Measurements from ENCODE around the gene SUPT4H1.

Gene SUPT4H1

GRCh38 chr17:58338841-58339754 is 12.9 kb downstream of the SUPT4H1 start:
- peak; percentile 77 for DNase-seq

- DNase-seq: no peak
Measured at GRCh38 chr17:58338454-58338840, 13.6 kb downstream of the SUPT4H1 start.

DNA sequence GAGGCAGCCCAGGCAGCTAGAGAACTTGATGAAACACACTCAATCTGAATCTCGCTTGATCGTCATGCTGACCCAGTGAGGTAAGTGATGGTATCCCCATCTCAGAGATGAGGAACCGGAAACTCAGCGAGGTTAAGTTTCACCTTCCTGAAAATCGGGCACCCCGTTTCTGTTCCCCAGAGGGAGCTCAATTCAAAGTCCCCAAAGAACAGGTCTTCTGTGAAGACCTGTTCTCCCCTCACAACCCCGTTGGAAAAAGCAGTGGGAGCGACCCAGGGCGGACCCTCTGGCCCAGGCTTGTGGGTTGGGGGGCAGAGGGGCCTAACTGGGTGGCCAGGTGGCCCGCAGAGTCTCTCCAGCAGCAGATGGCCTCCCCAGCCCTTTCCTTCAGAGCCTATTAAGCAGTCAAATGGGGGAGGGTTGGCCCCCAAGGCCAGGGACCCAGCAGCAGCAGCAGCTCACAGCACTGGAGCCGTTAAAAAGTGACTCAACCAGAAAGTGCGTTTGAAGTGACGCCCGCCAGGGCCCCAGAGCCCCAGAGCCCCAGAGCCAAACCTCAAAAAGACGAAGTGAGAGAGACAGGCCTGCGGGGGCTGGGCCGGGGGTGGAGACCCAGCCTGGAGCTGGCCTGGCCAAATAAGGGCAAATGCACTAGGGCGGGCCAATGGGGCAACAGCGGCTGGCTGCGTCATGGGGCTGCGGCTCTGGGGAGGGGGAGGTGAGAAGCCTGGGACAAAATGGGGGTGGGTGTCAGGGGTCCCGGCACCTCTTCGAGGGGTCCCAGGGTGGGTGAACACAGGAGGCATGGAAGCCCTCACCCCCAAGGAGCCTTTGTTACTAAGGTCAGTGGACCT is 14.2 kb downstream of the SUPT4H1 start:
- DNase-seq: no peak

DNA sequence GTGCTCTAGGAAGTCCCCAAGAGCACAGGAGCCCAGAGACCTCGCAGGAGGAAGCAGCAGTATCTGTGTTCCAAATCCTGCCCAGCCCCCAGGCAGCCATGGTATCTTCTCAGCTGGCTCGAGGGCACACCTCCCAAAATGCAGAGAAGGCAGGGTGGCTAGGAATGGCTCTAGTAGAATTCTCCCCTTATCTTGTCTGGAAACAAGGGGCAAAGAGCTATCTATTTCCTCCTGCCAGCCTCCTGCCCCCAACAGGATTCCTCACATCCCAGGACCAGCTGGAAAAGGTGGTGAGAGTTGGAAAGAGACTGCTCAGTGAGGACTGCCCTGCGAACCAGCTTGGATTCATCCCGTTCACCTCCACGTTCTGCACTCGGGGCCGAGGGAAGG is 14.8 kb downstream of the SUPT4H1 start:
- no peak for DNase-seq

GRCh38 chr17:58336456-58337209 is 15.4 kb downstream of the SUPT4H1 start:
- DNase-seq: no peak

- no peak for DNase-seq
Measured at GRCh38 chr17:58335779-58336455, 16.1 kb downstream of the SUPT4H1 start.

GRCh38 chr17:58335061-58335731 is 16.8 kb downstream of the SUPT4H1 start:
- DNase-seq: no peak

DNA sequence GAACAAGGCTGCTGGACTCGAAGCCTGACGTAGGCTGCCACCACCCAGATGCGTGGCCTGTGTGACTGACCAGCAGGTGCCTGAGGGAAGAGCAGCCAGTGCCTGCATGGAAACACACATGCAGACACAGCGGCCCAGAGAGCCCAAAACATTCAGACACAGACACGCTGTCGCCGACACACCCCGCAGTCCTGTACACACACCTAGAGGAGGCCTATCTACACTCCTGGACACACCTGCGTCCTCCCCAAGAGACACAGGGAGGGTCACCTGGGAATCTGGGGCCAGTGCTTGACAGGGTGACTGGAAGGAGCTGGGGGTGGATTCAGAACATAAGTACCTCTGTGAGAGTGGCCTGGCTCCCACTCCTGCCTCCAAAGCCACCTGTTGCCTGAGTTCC is 17.3 kb downstream of the SUPT4H1 start:
- DNase-seq: no peak

DNA sequence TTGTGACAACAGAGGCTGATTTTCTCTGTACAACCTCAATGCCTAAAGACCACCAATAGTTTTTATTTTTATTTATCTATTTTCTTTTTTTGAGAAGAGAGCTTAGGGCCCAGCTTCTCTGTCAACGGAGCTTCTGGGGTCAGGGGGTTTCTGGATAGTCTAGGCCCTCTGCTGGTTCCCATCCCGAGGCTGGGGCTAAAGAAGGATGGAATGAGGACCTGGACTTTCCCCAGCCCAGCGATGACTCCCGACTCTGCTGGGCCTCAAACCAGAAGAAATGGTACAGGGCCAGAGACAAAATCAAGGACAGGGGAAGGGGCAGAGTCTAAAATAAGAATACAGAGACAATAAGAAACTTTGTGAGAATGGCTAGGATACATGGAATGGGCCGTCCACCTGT is 17.7 kb downstream of the SUPT4H1 start:
- DNase-seq: no peak

DNA sequence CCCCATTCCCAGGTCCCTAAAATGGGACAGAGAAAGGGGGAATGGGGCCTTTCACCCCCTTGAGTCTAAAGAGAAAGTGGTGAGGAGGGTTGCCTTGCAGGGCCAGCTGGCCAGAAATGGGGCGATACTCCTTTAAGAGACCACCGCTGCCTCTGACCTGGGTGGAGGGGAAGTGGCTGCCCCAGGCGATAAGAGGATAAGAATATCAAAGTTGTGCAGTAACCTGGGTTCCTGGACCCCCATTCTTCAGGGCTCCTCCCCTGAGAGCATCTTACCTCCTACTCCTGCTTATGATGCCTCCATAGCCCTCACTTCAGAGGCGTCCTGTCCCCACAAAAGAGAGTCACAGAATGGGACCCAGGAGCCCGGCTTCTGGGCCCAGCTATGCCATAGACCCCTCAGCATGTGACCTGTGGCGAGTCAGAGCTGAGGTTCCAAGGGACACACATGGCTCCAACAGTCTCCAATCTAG is 18.2 kb downstream of the SUPT4H1 start:
- no peak for DNase-seq

DNA sequence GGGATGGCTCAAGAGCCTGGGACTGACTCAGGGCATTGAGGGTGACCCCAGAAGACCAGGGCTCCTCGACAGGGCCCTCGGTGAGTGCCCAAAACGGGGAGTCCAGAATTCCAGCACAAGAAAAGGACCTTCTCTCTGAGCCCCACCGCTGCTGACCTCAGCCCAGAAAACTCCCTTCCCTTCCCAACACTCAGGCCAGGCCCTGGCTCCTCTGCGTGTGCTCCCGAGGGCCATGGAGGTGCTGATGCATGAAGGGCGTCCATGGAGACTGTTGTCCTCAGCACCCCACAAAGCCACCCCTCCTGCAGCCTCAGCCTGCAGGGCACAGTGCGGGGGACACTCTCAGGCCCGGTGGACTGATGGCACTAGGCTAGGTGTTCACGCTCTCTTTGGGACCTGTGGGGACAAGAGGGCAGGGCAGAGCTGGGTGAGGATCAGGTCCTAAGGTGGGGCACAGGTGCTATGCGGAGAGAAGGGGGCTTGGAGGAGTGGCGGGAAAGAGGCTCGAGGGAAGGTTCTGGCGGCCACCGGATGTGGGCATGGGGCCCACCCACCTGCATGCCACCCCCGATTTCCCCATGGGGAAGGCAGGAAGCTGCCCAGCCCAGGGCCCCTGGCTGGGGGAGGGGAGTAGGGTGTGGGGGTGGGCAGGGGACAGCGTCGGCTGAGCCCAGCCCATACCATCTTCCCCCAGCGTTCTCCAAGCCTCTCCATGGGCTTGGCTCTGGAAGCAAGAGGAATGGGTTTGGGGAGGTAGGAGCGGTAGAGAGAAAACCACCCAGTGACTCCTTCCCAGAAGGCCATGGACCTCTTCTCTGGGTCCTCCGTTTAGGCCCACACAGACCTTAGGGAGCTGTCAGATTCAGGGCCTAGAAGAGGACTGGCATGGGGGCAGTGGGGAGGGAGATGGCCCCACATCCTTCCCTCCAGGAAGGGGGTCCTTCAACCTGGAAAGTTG is 18.9 kb downstream of the SUPT4H1 start:
- DNase-seq: no peak

- peak; percentile 22 for DNase-seq
Measured at GRCh38 chr17:58331815-58332777, 19.9 kb downstream of the SUPT4H1 start.

DNA sequence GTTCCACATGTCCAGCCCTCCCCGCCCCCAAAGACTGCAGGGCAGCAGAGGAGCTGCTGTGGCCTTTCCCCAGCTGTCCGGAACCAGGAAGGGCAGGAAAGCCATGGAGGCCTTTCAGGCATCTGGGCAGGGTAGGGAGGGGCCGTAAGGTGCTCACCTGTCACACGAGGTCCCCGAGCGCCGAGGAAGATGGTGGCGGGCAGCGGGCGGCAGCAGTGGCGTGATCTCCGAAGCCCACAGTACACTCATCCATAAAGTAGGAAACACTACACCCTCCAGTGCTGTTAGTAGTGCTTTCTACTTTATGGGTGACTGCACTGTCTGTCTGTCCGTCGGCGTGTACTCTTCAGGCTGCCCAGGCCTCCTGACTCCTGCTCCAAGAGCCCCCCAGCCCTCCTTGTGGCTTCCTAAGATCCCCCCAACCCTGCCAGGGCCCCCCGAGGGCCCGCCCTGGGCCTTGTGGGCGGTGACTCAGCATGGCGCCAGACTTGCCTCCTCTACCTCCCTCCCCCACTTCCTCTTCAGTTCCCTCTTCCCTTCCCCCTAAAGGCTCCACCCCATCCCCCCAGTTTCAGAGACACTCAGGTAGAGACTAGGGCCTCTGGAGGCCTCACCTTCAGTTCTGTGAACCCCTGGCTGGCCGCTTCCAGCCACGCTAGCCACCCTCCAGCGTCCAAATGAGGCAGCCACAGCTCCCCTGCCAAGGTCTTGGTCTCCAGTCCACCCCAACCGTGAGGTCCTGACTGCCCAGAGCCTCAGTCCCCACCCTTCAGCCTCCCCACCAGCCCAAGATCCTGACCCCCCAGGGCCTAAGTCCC is 20.8 kb downstream of the SUPT4H1 start:
- no peak for DNase-seq

DNA sequence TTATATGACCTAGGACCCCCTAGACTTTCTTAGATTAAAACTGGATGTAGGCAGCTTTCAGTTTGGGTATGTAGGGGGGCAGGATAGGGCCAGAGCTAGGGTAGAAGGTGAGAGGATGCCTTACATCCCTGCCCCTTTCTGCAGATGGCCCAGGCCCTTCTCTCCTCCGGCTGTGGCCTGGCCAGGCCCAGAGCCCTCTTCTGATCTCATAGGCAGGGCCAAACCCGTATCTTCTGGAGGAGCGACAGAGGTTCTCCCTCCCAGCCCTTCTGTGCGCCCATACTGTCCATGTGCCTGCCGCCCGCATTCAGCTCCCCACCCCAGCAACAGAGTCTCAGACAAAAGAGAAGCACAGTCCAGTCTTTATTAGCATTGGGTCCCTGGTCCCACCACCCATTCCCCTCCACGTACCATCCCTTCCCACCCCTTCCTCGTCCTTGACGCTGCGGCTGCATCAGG is 21.4 kb downstream of the SUPT4H1 start:
- DNase-seq: no peak

DNA sequence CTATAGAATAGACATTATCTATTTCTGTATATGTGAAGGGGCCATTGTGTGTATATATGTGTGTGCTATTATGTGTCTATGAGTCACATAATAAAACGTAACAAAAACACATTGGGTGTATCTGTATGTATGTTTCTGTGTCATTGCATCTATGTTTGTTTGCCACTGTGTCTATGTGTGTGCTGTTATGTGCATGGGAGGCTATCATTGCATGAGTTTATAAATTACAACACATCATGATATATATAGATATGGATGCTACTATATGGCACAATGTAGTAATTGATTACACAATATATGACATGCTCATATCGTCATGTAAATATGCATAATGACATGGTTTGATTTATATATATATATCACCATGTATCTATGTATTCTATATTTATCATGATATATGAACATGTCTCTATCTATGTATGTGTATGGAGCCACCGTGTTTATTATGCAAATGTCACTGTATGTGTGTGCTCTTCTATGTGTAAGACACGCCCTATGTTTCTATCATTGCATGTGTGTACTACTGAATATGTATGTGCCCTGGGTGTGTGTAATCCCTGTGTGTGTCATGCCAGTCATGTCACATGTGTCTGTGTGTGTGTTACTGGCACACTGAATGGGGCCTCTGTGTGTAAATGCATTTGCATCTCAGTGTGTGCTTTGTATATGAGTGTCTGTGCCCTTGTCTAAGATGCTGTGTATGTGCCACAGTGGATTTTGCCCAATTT is 22.0 kb downstream of the SUPT4H1 start:
- DNase-seq: no peak

DNA sequence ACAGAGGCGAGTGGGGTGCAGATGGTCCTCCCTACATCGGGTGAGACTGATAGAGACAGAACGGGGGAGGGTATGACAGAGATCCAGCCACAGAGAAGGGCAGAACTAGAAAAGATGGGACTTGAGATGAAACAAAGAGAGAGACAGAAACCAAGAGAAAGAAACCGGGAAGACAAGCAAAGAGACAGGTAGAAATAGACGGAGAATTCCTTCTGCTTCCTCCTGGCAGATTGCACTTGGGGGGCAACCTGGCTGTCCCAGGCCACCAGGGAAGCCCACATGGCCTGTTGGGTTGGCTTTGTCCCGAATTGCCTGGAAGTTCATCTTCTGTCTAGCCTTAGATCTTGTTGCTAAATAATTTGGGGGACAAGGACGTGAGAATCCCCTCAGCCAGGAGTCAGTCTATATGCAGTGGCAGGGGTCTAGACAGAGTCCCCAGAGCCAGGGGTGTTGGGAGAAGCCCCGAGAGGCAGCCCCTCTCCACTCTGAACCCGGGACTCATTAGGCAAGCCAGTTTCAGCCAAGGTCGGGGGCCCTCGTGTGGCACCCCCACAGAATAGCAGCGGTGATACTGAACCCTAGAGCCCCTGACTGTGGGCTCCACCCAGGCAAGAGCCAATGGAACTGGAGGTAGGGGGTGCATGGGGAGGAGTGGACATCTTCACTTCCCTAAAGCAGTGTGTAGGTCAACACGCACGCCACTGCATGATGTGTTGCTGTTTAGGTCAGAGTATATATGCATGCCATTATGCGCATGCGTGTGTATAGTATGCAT is 22.8 kb downstream of the SUPT4H1 start:
- peak; percentile 46 for DNase-seq

All from NCI-H69 (cell line).